Neural cell (in vitro differentiated cells): ENCODE results near the gene PLA2G3. TPM values are rescaled to one million over a fixed set of nuclear protein-coding genes. Genes with fewer than 3 reads are reported as not detected.

Experiments used
- H2AFZ ChIP-seq: fragments of 200-600, 300-800 bp; sonication (generic), shearing (Covaris generic); 2 replicates; pipeline ENCODE4 v1.6.0; 2014; ENCODE audit warnings: low read depth, mild to moderate bottlenecking, antibody characterized with exemption, low read length, moderate library complexity
- H3F3A ChIP-seq: fragments of 200-600 bp; shearing (Covaris generic); 2 replicates; pipeline ENCODE4 v1.6.1; 2016; ENCODE audit warnings: mild to moderate bottlenecking, moderate library complexity, mixed read lengths, antibody characterized with exemption, low read length; ENCODE audit not compliant: insufficient read depth, poor library complexity, severe bottlenecking
- H3K27ac ChIP-seq: fragments of 200-600, 300-800 bp; sonication (generic), shearing (Covaris generic); 2 replicates; pipeline ENCODE4 v1.5.1; 2014; ENCODE audit warnings: mild to moderate bottlenecking, low read length, moderate library complexity
- H3K27me3 ChIP-seq: fragments of 300-800, 200-600 bp; sonication (generic), shearing (Covaris generic); 2 replicates; pipeline ENCODE4 v1.6.0; 2014; ENCODE audit warnings: mild to moderate bottlenecking, low read depth, low read length, moderate library complexity; ENCODE audit not compliant: insufficient read depth
- H3K36me3 ChIP-seq: fragments of 300-800, 200-600 bp; sonication (generic), shearing (Covaris generic); 2 replicates; pipeline ENCODE4 v1.5.1; 2014; ENCODE audit warnings: mild to moderate bottlenecking, antibody characterized with exemption, low read length, moderate library complexity; ENCODE audit not compliant: insufficient read depth
- H3K4me2 ChIP-seq: fragments of 300-800, 200-600 bp; sonication (generic), shearing (Covaris generic); 2 replicates; pipeline ENCODE4 v1.6.0; 2014; ENCODE audit warnings: mild to moderate bottlenecking, low read length
- H3K4me3 ChIP-seq: fragments of 300-800, 200-600 bp; sonication (generic), shearing (Covaris generic); 2 replicates; pipeline ENCODE4 v1.5.1; 2014; ENCODE audit warnings: mild to moderate bottlenecking, low read length, moderate library complexity
- H3K79me2 ChIP-seq: fragments of 200-600 bp; shearing (Covaris generic); replicated peaks from 2 replicates; pipeline ENCODE4 v1.6.0; 2014; ENCODE audit warnings: mild to moderate bottlenecking, low read length, moderate library complexity; ENCODE audit not compliant: insufficient read depth
- H3K9ac ChIP-seq: fragments of 300-800, 200-600 bp; sonication (generic), shearing (Covaris generic); 2 replicates; pipeline ENCODE4 v1.6.1; 2016; ENCODE audit warnings: mild to moderate bottlenecking, low read length, mixed read lengths
- H3K9me2 ChIP-seq: fragments of 200-600 bp; shearing (Covaris generic); 2 replicates; pipeline ENCODE4 v1.6.1; 2016; ENCODE audit warnings: mild to moderate bottlenecking, low read length, mixed read lengths; ENCODE audit not compliant: insufficient read depth
- H3K9me3 ChIP-seq: fragments of 200-600, 300-800 bp; sonication (generic), shearing (Covaris generic); 2 replicates; pipeline ENCODE4 v1.6.1; 2016; ENCODE audit warnings: mild to moderate bottlenecking, mixed run types, low read length, moderate library complexity, mixed read lengths
- H4K20me1 ChIP-seq: fragments of 200-600 bp; shearing (Covaris generic); 2 replicates; pipeline ENCODE4 v1.6.1; 2016; ENCODE audit warnings: mild to moderate bottlenecking, mixed run types; ENCODE audit not compliant: insufficient read depth
- EP300 ChIP-seq: fragments of 450-650 bp; conservative IDR thresholded peaks from 2 replicates; pipeline ENCODE4 v1.6.1; 2014; ENCODE audit warnings: antibody characterized with exemption, mild to moderate bottlenecking, moderate library complexity; ENCODE audit not compliant: poor library complexity, severe bottlenecking
- EZH2 ChIP-seq: fragments of 200-600, 300-800 bp; shearing (Covaris generic), sonication (generic); IDR thresholded peaks from 2 replicates; pipeline ENCODE4 v1.6.1; 2014; ENCODE audit warnings: antibody characterized with exemption, low read length, borderline replicate concordance, mild to moderate bottlenecking; ENCODE audit not compliant: insufficient read depth, poor library complexity, severe bottlenecking
- MXI1 ChIP-seq: fragments of 450-650 bp; conservative IDR thresholded peaks from 2 replicates; pipeline ENCODE4 v1.6.1; 2014; ENCODE audit warnings: antibody characterized with exemption, mild to moderate bottlenecking; ENCODE audit not compliant: poor library complexity, severe bottlenecking
- POLR2AphosphoS5 ChIP-seq: IDR thresholded peaks from 2 replicates; pipeline ENCODE4 v1.6.1; 2012
- RAD21 ChIP-seq: fragments of 450-650 bp; conservative IDR thresholded peaks from 2 replicates; pipeline ENCODE4 v1.6.1; 2014; ENCODE audit warnings: antibody characterized with exemption, mild to moderate bottlenecking, moderate library complexity
- SMC3 ChIP-seq: fragments of 450-650 bp; conservative IDR thresholded peaks from 2 replicates; pipeline ENCODE4 v1.6.1; 2014; ENCODE audit warnings: antibody characterized with exemption, mild to moderate bottlenecking, moderate library complexity; ENCODE audit not compliant: poor library complexity
- TAF1 ChIP-seq: IDR thresholded peaks from 2 replicates; pipeline ENCODE4 v1.6.1; 2012; ENCODE audit warnings: low read depth
- polyA plus RNA-seq: library from polyadenylated mRNA; depleted of rRNA; stranded (reverse); fragments of >200 nt; gene quantifications from 2 replicates; pipeline ENCODE4 v1.2.3, GENCODE V29; 2014
- TF ChIP-seq, protein P1 (sequence below): IDR thresholded peaks from 2 replicates; pipeline ENCODE4 v1.6.1; 2012; ENCODE audit warnings: borderline replicate concordance
- TF ChIP-seq, protein P2 (sequence below): fragments of 450-650 bp; IDR thresholded peaks from 2 replicates; pipeline ENCODE4 v1.5.1; 2014; ENCODE audit warnings: antibody characterized with exemption, mild to moderate bottlenecking, moderate library complexity; ENCODE audit not compliant: poor library complexity, severe bottlenecking

PLA2G3 gene
- polyA plus RNA-seq, 1 donor from 2014 or later = not detected

DNA sequence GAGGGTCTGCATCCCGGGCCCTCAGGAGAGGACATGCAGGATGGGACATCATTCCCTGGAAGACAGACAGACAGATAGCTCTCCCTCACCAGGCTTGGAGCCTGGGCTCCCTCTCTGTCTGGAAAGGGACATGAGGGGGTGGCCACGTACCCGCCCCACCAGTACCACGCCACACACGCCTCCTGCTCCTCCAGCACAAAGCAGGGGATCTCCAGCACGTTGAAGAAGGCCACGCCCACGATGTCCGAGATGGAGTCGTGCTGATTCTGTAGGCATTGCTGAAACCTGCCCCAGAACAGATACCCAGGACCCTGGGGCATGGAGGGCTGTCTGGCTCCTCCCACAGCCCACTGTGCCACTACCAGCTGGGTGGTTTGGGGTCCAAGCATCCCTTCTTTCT, 2.2 kb downstream of the PLA2G3 start:
- Histone ChIP-seq H3K9ac (no peak overlapping the region), H3K27me3 (no peaks in the 10 kb centered on the region), H2AFZ (no peak overlapping the region), H3K4me3 (no peak overlapping the region), H3K4me2 (no peak overlapping the region), H3K9me3 (no peaks in the 10 kb centered on the region), H3K27ac (no peak overlapping the region), H3K36me3 (no peaks in the 10 kb centered on the region), H4K20me1 (no peaks in the 10 kb centered on the region), H3K79me2 (no peaks in the 10 kb centered on the region), H3F3A (no peaks in the 10 kb centered on the region), H3K9me2 (no peaks in the 10 kb centered on the region)
- TF ChIP-seq, protein P1, sequence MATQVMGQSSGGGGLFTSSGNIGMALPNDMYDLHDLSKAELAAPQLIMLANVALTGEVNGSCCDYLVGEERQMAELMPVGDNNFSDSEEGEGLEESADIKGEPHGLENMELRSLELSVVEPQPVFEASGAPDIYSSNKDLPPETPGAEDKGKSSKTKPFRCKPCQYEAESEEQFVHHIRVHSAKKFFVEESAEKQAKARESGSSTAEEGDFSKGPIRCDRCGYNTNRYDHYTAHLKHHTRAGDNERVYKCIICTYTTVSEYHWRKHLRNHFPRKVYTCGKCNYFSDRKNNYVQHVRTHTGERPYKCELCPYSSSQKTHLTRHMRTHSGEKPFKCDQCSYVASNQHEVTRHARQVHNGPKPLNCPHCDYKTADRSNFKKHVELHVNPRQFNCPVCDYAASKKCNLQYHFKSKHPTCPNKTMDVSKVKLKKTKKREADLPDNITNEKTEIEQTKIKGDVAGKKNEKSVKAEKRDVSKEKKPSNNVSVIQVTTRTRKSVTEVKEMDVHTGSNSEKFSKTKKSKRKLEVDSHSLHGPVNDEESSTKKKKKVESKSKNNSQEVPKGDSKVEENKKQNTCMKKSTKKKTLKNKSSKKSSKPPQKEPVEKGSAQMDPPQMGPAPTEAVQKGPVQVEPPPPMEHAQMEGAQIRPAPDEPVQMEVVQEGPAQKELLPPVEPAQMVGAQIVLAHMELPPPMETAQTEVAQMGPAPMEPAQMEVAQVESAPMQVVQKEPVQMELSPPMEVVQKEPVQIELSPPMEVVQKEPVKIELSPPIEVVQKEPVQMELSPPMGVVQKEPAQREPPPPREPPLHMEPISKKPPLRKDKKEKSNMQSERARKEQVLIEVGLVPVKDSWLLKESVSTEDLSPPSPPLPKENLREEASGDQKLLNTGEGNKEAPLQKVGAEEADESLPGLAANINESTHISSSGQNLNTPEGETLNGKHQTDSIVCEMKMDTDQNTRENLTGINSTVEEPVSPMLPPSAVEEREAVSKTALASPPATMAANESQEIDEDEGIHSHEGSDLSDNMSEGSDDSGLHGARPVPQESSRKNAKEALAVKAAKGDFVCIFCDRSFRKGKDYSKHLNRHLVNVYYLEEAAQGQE = no peak
- no peak for TF ChIP-seq EP300
- TF ChIP-seq MXI1 = no peak
- TF ChIP-seq EZH2 = no peak
- no peak for TF ChIP-seq SMC3
- TF ChIP-seq POLR2AphosphoS5 = no peak
- no peak for TF ChIP-seq TAF1
- TF ChIP-seq, protein P2, sequence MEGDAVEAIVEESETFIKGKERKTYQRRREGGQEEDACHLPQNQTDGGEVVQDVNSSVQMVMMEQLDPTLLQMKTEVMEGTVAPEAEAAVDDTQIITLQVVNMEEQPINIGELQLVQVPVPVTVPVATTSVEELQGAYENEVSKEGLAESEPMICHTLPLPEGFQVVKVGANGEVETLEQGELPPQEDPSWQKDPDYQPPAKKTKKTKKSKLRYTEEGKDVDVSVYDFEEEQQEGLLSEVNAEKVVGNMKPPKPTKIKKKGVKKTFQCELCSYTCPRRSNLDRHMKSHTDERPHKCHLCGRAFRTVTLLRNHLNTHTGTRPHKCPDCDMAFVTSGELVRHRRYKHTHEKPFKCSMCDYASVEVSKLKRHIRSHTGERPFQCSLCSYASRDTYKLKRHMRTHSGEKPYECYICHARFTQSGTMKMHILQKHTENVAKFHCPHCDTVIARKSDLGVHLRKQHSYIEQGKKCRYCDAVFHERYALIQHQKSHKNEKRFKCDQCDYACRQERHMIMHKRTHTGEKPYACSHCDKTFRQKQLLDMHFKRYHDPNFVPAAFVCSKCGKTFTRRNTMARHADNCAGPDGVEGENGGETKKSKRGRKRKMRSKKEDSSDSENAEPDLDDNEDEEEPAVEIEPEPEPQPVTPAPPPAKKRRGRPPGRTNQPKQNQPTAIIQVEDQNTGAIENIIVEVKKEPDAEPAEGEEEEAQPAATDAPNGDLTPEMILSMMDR = no peak
- no peak for TF ChIP-seq RAD21

DNA sequence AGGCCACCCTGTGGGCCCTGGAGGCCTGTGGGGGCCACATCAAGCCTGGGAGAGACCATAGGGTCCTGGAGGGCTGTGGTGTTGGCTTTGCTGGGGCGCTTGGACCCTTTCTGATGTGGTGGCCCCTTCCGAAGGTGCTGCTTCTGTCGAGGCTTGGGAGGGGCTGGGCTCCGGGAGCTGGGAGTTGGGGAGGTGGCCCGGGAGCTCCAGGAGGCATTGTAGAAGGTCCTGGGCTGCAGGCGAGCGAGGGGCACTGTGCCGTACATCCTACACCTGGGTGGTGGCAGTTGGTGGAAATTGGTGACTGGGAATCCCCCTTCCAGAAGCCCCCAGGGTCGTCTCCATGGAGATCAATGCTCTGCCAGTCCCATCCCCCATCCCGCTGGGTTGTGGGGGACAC, 2.6 kb downstream of the PLA2G3 start:
- H3K9ac ChIP-seq = no peak overlapping the region
- no peaks in the 10 kb centered on the region for H3F3A ChIP-seq
- H3K27ac ChIP-seq = no peak overlapping the region
- TF ChIP-seq EZH2 (no peak), SMC3 (no peak), MXI1 (no peak), EP300 (no peak)
- TF ChIP-seq, protein P2 = no peak
- H3K4me3 ChIP-seq = no peak overlapping the region
- H3K36me3 ChIP-seq = no peaks in the 10 kb centered on the region
- H3K9me2 ChIP-seq = no peaks in the 10 kb centered on the region
- H3K4me2 ChIP-seq = no peak overlapping the region
- no peaks in the 10 kb centered on the region for H3K27me3 ChIP-seq
- H2AFZ ChIP-seq = no peak overlapping the region
- H3K79me2 ChIP-seq = no peaks in the 10 kb centered on the region
- no peaks in the 10 kb centered on the region for H3K9me3 ChIP-seq
- H4K20me1 ChIP-seq = no peaks in the 10 kb centered on the region
